HG03108 (cell line): ENCODE measurements around the gene DHX34.

Experiments
- ATAC-seq: cut with Tn5 transposase; IDR thresholded peaks from one replicate; pipeline ENCODE4 v1.9.1; 2021; ENCODE audit warnings: moderate library complexity; ENCODE audit not compliant: unreplicated experiment

The DHX34 gene

GRCh38 chr19:47417107-47417745, 68.1 kb downstream of the DHX34 start:
- ATAC-seq, result no peak

- no peak for ATAC-seq
Observed at GRCh38 chr19:47417746-47418691, 68.9 kb downstream of the DHX34 start.

- ATAC-seq, result no peak
Observed at GRCh38 chr19:47418692-47419029, 69.5 kb downstream of the DHX34 start.

- no peak for ATAC-seq
Observed at GRCh38 chr19:47419030-47419783, 70.1 kb downstream of the DHX34 start, which contains the start of gene MEIS3. Gene MEIS3 (minus strand): TSS chr19:47419527. CDS start chr19:47419081, 446 bp downstream.

- no peak for ATAC-seq
Observed at GRCh38 chr19:47419789-47420188, 70.7 kb downstream of the DHX34 start.

GRCh38 chr19:47421244-47421786, 72.2 kb downstream of the DHX34 start:
- ATAC-seq, result no peak

- no peak for ATAC-seq
Observed at GRCh38 chr19:47421844-47422395, 72.8 kb downstream of the DHX34 start.

- no peak for ATAC-seq
Observed at GRCh38 chr19:47422417-47423163, 73.5 kb downstream of the DHX34 start.

GRCh38 chr19:47423203-47423882, 74.2 kb downstream of the DHX34 start:
- ATAC-seq, result no peak

- no peak for ATAC-seq
Observed at GRCh38 chr19:47427241-47428176, 78.4 kb downstream of the DHX34 start.

- ATAC-seq, result no peak
Observed at GRCh38 chr19:47428177-47428894, 79.2 kb downstream of the DHX34 start.

- ATAC-seq, result no peak
Observed at GRCh38 chr19:47429140-47429793, 80.2 kb downstream of the DHX34 start.

GRCh38 chr19:47430041-47430802, 81.1 kb downstream of the DHX34 start:
- ATAC-seq, result no peak

- ATAC-seq, result no peak
Observed at GRCh38 chr19:47432091-47432490, 83.0 kb downstream of the DHX34 start.
